K562 (cell line): ENCODE data around the gene ZFYVE28. TPM values are rescaled to one million over a fixed set of nuclear protein-coding genes. Genes with fewer than 3 reads are reported as not detected.
A peak's percentile ranks its signal among the peaks of the same experiment; 100 is the strongest.

ENCODE experiments used
- ARID1B ChIP-seq: fragments of 450-650 bp; IDR thresholded peaks from 2 replicates; pipeline ENCODE4 v1.6.1; 2016; ENCODE audit warnings: antibody characterized with exemption, mild to moderate bottlenecking, inconsistent platforms
- BCOR ChIP-seq: fragments of 450-650 bp; IDR thresholded peaks from 2 replicates; pipeline ENCODE4 v1.6.1; 2016
- C11orf30 ChIP-seq: fragments of 450-650 bp; IDR thresholded peaks from 2 replicates; pipeline ENCODE4 v1.6.1; 2016; ENCODE audit warnings: low read depth, mild to moderate bottlenecking
- CBX3 ChIP-seq, 2 experiments: IDR thresholded peaks; 1 replicate in 1 of 2; 2 replicates in 1 of 2; pipeline ENCODE4 v1.6.1; 2012; ENCODE audit warnings: inconsistent platforms in 2 of 2, low read length in 2 of 2, borderline replicate concordance in 1 of 2, control low read depth in 1 of 2
- CCAR2 ChIP-seq: fragments of 200-400 bp; formaldehyde crosslinking; IDR thresholded peaks from 2 replicates; pipeline ENCODE4 v1.6.1; 2017; ENCODE audit warnings: mild to moderate bottlenecking, low read depth, low read length
- EWSR1 ChIP-seq: fragments of 450-650 bp; IDR thresholded peaks from 2 replicates; pipeline ENCODE4 v1.6.1; 2018; ENCODE audit warnings: borderline replicate concordance, mild to moderate bottlenecking, low read depth, moderate library complexity; ENCODE audit not compliant: partially characterized antibody
- PTBP1 ChIP-seq: fragments of 200-400 bp; formaldehyde crosslinking; IDR thresholded peaks from 2 replicates; pipeline ENCODE4 v1.6.1; 2017; ENCODE audit warnings: low read depth, low read length
- SMC3 ChIP-seq: conservative IDR thresholded peaks from 2 replicates; pipeline ENCODE4 v1.6.1; 2011; ENCODE audit warnings: low read depth, low read length, improper control_type of control experiment; ENCODE audit not compliant: insufficient read depth
- TEAD4 ChIP-seq, 2 experiments: sonication (generic) in 1 of 2; formaldehyde crosslinking in 1 of 2; IDR thresholded peaks; 2 replicates each; pipeline versions ENCODE4 v1.6.1 to v1.8.0; 2012 to 2022; ENCODE audit warnings: borderline replicate concordance in 1 of 2, inconsistent platforms in 1 of 2, low read length in 1 of 2, mild to moderate bottlenecking in 1 of 2, missing genetic modification reagents in 1 of 2
- ZBTB9 ChIP-seq: fragments of 450-650 bp; formaldehyde crosslinking; IDR thresholded peaks from 2 replicates; pipeline ENCODE4 v1.4.0; 2020; ENCODE audit warnings: mild to moderate bottlenecking, moderate library complexity
- polyA plus RNA-seq, 8 experiments: library from polyadenylated mRNA; depleted of rRNA in 4 of 8; stranded (reverse) in 5 of 8; unstranded in 3 of 8; fragments of >200 nt; fragmentation: Nextera tagmentation in 2 of 8; fragmentation: Illumina TruSeq in 1 of 8; extraction: Ambion mirVana in 2 of 8; extraction: Trizol in 1 of 8; gene quantifications; 2 replicates each; pipeline versions ENCODE4 v1.2.1 to v1.2.3, GENCODE V29; 2011 to 2014; ENCODE audit warnings: inconsistent platforms in 1 of 8, missing spikeins in 1 of 8
- total RNA-seq, 7 experiments: library from RNA; depleted of rRNA in 6 of 7; stranded (reverse); fragments of >200 nt in 6 of 7; fragmentation: Illumina TruSeq in 2 of 7; extraction: Trizol in 2 of 7; gene quantifications; 2 replicates each; pipeline versions ENCODE4 v1.2.1 to v1.2.3, GENCODE V29; 2011 to 2021; ENCODE audit warnings: low replicate concordance in 1 of 7
- TF ChIP-seq, protein P1 (sequence below): fragments of 450-650 bp; IDR thresholded peaks from 2 replicates; pipeline ENCODE4 v1.6.1; 2016; ENCODE audit warnings: mild to moderate bottlenecking, moderate library complexity
- TF ChIP-seq, protein P2 (sequence below): sonication (generic); formaldehyde crosslinking; IDR thresholded peaks from 2 replicates; pipeline ENCODE4 v1.8.0; 2022; ENCODE audit warnings: missing genetic modification reagents, mild to moderate bottlenecking, moderate library complexity, borderline replicate concordance

Gene ZFYVE28
- total and polyA plus RNA-seq, 9 of the 15 experiments (the other 6 are each of a cell fraction or from before 2014, with no cell fraction given) = 1.3 to 24.8 (median 8.9) TPM

GRCh38 chr4:2241410-2242353 lies 176.8 kb downstream of the ZFYVE28 start, which contains the start of the genes HAUS3 and POLN (continued):
- TF ChIP-seq, protein P1, sequence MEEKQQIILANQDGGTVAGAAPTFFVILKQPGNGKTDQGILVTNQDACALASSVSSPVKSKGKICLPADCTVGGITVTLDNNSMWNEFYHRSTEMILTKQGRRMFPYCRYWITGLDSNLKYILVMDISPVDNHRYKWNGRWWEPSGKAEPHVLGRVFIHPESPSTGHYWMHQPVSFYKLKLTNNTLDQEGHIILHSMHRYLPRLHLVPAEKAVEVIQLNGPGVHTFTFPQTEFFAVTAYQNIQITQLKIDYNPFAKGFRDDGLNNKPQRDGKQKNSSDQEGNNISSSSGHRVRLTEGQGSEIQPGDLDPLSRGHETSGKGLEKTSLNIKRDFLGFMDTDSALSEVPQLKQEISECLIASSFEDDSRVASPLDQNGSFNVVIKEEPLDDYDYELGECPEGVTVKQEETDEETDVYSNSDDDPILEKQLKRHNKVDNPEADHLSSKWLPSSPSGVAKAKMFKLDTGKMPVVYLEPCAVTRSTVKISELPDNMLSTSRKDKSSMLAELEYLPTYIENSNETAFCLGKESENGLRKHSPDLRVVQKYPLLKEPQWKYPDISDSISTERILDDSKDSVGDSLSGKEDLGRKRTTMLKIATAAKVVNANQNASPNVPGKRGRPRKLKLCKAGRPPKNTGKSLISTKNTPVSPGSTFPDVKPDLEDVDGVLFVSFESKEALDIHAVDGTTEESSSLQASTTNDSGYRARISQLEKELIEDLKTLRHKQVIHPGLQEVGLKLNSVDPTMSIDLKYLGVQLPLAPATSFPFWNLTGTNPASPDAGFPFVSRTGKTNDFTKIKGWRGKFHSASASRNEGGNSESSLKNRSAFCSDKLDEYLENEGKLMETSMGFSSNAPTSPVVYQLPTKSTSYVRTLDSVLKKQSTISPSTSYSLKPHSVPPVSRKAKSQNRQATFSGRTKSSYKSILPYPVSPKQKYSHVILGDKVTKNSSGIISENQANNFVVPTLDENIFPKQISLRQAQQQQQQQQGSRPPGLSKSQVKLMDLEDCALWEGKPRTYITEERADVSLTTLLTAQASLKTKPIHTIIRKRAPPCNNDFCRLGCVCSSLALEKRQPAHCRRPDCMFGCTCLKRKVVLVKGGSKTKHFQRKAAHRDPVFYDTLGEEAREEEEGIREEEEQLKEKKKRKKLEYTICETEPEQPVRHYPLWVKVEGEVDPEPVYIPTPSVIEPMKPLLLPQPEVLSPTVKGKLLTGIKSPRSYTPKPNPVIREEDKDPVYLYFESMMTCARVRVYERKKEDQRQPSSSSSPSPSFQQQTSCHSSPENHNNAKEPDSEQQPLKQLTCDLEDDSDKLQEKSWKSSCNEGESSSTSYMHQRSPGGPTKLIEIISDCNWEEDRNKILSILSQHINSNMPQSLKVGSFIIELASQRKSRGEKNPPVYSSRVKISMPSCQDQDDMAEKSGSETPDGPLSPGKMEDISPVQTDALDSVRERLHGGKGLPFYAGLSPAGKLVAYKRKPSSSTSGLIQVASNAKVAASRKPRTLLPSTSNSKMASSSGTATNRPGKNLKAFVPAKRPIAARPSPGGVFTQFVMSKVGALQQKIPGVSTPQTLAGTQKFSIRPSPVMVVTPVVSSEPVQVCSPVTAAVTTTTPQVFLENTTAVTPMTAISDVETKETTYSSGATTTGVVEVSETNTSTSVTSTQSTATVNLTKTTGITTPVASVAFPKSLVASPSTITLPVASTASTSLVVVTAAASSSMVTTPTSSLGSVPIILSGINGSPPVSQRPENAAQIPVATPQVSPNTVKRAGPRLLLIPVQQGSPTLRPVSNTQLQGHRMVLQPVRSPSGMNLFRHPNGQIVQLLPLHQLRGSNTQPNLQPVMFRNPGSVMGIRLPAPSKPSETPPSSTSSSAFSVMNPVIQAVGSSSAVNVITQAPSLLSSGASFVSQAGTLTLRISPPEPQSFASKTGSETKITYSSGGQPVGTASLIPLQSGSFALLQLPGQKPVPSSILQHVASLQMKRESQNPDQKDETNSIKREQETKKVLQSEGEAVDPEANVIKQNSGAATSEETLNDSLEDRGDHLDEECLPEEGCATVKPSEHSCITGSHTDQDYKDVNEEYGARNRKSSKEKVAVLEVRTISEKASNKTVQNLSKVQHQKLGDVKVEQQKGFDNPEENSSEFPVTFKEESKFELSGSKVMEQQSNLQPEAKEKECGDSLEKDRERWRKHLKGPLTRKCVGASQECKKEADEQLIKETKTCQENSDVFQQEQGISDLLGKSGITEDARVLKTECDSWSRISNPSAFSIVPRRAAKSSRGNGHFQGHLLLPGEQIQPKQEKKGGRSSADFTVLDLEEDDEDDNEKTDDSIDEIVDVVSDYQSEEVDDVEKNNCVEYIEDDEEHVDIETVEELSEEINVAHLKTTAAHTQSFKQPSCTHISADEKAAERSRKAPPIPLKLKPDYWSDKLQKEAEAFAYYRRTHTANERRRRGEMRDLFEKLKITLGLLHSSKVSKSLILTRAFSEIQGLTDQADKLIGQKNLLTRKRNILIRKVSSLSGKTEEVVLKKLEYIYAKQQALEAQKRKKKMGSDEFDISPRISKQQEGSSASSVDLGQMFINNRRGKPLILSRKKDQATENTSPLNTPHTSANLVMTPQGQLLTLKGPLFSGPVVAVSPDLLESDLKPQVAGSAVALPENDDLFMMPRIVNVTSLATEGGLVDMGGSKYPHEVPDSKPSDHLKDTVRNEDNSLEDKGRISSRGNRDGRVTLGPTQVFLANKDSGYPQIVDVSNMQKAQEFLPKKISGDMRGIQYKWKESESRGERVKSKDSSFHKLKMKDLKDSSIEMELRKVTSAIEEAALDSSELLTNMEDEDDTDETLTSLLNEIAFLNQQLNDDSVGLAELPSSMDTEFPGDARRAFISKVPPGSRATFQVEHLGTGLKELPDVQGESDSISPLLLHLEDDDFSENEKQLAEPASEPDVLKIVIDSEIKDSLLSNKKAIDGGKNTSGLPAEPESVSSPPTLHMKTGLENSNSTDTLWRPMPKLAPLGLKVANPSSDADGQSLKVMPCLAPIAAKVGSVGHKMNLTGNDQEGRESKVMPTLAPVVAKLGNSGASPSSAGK = no peak
- TF ChIP-seq EWSR1 = no peak
- TF ChIP-seq CBX3 (IDR thresholded peaks at IDR 0.05; ENCODE audit: borderline replicate concordance in 1 of 2, low read length in 2 of 2) = no peak
- TF ChIP-seq TEAD4 (IDR thresholded peaks at IDR 0.05; ENCODE audit: low read length) = no peak; the same call in 1 of the 2 replicates
- TF ChIP-seq TEAD4 (CRISPR knock-in tag; IDR thresholded peaks at IDR 0.05; ENCODE audit: borderline replicate concordance) = no peak
- TF ChIP-seq ZBTB9 (CRISPR knock-in tag) = no peak
- no peak for TF ChIP-seq PTBP1
- no peak for TF ChIP-seq C11orf30
- no peak for TF ChIP-seq CCAR2
- TF ChIP-seq SMC3 = no peak
- no peak for TF ChIP-seq ARID1B
- 0 out of 2 replicates have a peak, but pooled peaks have one; percentile 38 for TF ChIP-seq BCOR
- TF ChIP-seq, protein P2, sequence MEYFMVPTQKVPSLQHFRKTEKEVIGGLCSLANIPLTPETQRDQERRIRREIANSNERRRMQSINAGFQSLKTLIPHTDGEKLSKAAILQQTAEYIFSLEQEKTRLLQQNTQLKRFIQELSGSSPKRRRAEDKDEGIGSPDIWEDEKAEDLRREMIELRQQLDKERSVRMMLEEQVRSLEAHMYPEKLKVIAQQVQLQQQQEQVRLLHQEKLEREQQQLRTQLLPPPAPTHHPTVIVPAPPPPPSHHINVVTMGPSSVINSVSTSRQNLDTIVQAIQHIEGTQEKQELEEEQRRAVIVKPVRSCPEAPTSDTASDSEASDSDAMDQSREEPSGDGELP (CRISPR knock-in tag) = peak; percentile 76
